NCI-H2196 treated with DMSO at 0.1 percent for 48 hours (cell line): ENCODE results near the gene NRAS.
"Not testable (repeated sequence)": the region's sequence is repeated elsewhere in the genome, so short reads cannot be mapped to it uniquely, and the experiment has no call there.

Source experiments
- DNase-seq: peaks from one replicate; lab custom pipeline; 2025; ENCODE audit not compliant: unreplicated experiment; lab: John Stamatoyannopoulos, UW

NRAS gene

DNA sequence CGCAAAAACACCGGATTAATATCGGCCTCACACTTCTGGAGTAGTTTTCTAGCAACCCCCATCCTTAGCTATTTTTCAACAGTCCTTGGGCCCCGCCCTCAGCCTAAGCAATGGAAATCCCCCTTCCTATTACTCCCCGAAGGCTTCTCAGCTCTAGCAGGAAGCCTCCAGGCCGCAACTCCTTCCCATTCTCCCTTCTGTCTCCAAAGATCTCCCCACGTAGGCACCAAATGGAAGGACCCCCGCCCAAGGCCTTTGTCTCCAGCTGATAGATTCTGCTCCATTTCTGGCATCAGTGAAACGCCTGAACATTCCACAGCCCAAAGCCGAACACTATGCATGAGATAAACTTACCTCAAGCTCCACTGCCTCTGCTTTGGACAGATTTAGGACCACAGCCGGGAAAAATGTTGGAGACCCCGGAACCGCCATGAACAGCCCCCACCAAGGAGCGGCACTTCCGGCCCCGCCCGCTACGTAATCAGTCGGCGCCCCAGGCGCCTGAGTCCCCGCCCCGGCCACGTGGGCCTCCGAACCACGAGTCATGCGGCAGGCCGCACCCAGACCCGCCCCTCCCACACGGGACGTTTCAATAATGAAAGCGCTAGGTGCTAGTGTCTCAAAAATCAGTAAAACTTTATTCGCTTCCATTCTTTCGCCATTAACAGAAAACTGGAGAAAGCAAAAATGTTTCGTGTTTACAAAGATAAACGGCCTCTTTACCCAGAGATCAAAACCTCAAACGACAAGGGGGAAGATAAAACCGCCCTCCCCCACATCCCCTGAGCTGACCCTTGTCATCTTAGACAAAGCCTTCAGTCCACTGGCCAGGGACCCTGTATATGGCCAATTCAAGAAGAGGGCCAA is at the start of gene NRAS:
Gene NRAS, minus strand, starts transcription at position 468 of the 867 bp plus-strand sequence. CDS start 611 bp downstream, outside the sequence.
- DNase-seq = peak; percentile 79

DNA sequence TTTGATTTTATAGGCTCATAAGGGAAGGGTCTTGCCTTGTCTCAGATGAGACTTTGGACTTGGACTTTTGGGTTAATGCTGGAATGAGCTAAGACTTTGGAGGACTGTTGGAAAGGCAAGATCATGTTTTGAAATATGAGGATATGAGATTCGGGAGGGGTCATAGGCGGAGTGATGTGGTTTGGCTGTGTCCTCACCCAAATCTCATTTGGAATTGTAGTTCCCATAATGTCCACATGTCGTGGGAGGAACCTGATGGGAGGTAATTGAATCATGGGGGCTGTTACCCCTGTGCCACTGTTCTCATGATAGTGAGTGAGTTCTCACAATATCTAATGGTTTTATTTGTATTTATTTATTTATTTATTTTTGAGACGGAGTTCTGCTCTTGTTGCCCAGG is 48.1 kb upstream of the NRAS start:
- DNase-seq = no peak

DNA sequence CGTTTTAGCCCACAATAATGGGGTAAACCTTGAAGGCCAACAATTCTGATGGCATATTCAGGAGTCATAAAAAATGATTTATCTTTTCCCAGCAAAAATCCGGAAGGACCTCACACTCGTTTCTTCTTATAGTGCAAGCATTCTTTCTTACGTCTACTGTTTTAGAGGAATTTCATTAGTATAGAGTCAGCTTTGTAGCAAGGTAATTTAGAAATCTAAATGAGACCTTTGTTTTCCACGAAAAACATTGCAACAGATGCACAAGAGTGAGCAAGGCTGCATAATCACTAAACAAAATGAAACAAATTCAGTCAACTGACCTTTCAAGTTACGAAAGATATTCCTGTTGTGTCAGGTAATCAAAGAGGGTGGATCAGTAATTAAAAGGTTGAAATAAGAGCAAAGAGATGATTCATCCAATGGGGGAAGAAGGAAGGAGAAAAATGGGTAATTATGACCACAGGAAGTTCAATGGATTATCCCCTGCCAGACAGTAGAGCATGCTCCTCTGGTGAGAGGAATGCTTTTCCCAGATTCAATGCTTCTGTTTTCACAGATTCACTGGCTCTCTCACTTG is 41.8 kb upstream of the NRAS start:
- no peak for DNase-seq

DNA sequence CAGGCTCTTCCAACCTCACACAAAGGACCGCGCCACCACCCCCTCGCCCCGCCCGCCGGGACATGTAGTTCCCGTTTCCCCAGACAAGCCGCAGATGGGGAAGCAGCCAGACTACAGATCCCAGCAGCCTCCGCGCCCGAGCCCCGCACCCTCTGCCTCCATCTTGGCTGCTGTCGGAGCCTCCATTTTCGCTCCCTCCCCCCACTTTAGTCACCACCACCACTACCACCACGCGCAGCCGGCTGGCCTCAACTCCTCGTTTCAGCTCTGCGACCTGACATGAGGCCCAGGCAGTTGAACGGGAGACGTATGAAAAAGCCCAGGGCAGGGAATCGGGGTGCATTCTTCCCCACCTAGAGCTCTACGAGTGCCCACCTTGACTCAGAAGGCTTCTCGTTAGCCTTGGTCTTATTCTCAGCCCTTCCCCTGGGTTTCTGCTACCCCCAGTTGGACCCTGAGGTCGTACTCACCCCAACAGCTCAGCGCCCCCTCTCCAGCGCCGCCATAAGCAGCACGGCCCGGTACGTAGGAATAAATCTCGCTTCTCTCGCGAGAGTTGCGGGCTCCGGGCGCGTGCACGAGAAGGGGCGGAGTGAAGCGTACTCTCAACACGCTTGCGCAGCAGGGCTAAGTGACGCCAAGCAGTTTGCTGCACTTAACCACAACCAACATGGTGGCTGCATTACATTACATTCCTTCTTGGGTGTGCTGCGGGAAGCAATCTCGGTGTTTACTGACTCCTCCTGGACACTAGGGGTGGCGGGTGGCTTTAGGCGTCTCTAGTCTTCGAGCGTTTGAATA is 41.1 kb upstream of the NRAS start, which contains the start of gene CSDE1:
Gene CSDE1, minus strand, starts transcription at position 530 of the 801 bp plus-strand sequence. CDS start 18,094 bp downstream, outside the sequence.
- DNase-seq = peak; percentile 95

DNA sequence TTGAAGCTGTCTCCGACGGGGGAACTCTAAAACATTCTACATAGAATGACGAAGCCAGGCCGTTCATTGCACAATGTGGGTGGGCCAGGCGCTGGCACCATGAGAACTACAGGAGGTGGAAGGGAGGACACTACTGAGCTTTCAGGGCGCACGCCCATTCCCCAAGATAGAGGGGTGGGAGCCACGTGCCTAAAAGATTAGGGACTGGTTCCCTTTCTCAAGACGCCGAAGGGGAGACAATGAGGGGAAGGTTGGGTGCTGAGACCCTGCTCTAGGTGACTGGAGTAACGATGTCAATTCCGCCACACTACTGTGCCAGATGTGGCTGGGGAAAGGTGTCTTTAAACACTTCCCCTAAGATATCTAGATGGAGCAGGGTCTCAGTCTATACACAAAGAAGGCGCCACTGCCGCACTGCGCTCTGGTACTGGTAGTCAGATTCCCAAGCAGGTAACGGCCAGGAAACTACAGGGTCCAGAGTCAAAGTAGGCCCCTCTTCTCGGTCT is 40.4 kb upstream of the NRAS start:
- DNase-seq = no peak

DNA sequence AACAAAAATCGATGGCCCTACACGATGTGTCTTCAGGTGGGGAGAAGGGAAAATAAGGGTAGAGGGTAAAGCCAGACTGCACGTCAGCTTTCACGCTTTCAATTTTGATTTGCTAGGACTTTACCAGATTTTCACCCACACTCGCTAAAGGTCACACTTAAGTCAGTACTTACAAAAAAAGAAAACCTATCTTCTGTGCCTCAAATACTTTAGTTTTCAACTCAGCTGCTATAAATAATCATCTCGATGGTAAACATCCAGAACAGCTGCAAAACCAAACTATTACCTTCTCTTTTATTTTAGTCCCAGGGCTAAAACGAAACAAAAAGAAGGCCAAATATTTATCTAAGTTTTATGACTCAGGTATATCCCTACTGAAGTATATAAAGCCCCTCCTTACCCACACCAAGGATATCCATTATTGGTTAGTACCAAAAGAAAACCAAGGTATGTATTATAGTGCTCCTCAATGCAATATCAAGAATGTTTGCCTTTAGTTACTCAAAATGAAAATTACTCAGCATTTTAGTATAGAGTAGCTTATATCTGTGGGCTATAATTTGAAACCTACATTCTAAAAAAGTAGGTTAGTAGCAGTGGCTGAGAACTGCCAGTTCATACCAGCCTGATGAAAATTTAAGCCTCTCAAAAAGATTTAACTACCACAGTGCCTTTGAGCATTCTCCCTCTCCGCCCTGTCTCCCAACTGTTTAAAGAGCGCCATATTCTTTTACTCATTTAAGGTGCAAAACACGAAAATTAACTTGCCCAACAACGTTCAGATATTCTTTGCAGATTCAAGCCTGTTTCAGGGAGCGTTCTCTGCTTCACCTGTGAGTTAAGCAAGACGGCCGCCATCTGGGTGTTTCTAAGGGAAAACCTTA is 39.7 kb upstream of the NRAS start:
- no peak for DNase-seq

DNA sequence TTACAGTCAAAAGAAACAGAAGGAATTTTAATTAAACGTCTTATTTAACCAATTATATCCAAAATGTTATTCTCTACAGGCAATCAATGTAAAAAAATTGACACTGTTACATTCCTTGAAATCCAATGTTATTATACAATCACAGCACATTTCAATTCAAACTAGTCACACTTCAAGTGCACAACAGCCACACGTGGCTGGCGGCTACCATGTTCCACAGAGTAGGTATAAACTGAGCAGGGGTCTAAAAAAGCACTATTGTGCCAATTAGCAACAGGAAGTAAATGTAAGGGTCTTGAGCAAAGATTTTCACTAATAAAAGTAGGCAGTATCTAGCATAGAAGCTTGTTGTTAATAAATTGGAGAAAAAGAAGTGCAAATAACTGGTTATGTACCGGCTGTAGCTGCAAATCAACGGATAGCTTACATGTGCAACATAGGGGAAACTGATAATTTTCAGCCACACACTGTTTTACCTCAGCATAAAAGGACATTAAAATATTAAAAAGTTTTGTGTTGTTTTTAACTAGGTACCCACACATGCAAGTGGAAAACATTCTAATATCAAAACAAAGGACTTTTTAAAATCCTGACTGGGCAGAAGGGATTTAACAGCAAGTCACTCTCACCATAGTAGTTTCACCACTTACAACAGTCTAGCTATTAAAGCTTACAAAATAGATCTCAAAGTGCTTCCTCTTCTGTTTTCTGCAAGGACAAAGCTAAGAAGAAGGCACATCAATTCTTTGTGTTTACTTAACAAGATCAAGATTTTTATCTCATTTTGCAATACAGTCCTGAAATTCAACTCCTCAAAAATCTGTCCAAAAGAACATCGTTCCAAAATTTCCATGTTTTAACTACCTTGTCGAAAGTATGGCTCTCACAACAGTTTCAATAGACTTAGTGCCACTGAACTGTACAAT is 38.7 kb upstream of the NRAS start:
- DNase-seq = no peak

DNA sequence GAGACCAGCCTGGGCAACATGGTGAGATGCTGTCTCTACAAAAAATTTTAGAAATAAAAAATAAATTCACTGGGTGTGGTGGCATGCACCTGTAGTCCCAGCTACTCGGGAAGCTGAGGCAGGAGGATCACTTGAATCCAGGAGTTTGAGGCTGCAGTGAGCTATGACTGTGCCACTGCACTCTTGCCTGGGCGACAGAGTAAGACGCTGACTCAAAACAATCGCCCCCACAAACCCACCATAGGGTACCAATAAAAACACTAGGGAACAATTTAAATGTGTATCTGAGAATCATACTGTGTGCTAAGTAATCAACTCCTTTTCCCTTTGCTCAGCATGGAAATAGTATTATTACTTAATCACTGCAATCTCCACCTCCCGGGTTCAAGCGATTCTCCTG is 37.1 kb upstream of the NRAS start:
- not testable (repeated sequence) for DNase-seq

DNA sequence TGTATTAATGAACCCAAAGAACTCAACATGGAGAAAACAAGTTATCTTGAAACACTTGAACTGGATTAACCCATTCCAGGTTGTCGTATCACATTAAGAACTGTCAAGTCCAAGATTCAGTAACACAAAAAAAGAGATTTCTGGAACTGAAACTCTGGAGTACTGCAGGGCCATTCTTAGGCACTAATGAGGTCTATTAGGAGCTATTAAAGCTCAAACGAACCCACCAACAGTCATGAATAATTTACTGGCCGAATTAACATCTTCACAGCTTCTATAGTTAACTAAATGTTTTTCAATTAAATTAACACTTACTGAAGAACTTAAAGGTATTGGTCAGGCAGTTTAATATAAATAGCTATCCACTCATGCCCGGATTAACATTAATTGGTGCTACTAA is 36.6 kb upstream of the NRAS start:
- DNase-seq = no peak

DNA sequence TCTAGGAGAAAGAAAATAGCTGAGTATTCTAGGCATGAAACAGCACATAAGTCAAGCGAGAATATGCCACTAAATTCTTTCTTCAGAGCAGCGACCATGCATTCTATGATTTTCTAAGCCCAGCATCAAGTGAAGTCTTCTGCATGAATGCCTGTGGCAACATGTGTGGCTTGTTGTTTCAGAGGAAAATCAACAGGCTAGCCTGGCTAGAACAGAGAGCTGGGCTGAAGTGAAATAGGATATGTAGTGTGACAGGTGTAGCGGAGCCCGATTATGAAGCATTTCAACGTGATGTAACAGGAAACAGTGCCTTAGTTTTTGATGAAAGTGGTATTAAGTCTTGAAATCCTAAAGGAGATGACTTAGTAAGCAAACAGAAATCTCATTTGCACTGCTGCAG is 34.2 kb upstream of the NRAS start:
- DNase-seq = peak; percentile 45

DNA sequence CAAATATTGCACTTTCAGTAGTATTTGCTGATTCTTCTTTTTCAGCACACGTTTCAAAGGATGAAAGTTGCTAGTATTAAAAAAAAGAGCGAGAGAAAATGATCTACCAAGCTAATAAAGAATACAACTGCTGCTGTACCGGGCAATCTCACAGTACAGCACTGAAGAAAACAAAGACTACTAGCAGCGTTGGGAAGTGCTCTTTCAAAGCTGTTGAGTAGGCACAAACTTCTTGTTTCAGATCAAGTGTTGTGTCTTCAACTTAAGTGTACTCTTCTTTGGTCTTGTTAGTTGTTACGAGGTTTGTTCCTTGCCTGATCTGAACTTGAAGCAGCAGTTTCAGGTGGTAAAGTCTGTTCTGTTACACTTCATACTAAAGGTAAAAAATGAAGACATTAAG is 33.3 kb upstream of the NRAS start:
- no peak for DNase-seq

DNA sequence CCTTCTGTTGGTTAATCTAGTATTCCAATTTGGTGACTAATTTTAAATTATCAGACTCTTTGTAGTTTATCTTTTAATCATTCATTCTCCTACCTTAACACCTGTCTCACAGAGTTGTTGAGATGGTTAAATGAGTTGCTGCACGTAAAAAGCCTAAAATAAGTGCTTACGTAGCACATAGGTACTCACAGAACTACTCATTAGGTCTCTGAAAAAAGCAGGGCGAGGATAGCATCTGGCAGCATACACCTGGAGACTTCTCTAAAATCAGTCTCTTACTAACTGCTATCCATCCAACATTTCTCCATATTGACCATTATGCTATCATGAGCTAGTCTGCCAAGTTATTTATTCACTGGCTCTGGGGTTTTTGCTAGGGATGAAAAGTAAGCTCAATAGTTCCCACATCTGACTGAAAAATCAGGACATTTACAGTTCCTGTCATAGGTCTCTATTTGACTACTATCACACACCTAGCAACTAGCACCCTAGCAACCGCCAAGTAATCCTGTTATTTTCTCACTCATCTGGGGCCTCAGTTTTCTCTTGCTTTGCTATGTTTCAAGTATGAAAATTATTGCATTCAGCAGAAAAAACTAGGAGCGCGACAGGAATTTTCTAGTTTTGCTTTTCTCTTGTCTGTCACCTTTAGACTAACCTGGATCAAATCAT is 30.0 kb upstream of the NRAS start:
- no peak for DNase-seq

DNA sequence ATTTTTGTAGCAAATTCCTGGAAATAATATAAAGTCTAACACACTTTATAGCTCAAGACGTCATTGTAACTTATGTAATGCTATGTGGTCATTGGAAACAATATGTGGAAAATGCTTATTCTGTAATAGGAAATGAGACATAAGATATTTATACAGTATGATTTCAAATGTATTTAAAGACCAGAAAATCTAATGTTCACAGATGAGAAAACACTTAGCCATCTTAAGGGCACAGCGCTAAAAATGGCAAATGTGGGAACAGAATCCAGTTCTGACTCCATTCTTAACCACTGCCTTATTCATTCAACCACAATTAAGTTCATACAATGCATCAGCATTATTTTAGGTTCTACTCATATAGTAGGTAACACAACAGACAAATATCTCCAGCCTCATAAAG is 28.7 kb upstream of the NRAS start:
- no peak for DNase-seq

DNA sequence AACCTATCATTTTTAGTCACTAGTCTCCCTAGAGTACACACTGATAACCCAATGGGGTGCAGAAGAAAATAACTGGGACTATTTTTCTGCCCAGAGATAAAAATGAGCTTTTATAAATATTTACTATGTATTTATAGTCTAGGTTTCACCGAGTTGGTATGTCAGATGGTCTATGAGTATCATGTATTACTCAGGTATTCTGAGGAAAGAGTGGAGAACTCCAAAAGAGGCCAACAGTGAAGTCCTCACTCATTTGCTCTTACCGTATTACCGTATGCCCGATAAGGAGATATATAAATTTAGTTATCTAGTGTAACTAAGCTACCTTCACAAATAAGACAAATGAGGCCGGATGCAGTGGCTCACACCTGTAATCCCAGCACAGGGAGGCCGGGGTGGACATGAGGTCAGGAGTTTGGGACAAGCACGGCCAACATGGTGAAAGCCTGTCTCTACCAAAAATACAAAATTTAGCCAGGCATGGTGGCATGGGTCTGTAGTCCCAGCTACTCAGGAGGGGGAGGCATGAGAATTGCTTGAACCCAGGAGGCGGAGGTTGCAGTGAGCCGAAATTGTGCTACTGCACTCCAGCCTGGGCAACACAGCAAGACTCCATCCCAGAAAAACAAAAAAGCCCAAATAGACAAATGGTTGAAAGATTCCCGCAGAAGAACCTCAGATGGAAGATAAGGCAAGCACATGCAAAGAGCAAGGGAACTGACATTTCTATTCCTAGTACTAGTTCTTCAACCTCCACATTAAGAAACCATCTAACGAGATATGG is 25.6 kb upstream of the NRAS start:
- DNase-seq = no peak

DNA sequence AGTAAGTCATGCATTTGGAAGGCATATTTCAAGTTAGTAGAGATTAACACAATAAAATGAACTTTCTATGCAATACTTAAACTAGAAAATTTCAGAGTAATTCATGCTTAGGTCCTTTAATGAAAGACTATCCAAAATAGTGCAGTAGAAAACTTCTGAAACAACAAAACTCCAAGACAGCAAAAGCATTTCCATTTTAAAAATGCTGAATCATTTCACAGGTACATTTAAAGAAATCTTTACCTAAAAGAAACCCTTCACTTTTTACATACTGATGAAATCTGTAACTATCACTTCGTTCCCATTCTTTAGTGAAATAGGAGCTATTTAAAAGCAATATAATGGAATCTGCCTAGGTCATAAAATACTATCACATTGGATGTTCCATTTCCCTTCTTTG is 23.8 kb upstream of the NRAS start:
- no peak for DNase-seq

DNA sequence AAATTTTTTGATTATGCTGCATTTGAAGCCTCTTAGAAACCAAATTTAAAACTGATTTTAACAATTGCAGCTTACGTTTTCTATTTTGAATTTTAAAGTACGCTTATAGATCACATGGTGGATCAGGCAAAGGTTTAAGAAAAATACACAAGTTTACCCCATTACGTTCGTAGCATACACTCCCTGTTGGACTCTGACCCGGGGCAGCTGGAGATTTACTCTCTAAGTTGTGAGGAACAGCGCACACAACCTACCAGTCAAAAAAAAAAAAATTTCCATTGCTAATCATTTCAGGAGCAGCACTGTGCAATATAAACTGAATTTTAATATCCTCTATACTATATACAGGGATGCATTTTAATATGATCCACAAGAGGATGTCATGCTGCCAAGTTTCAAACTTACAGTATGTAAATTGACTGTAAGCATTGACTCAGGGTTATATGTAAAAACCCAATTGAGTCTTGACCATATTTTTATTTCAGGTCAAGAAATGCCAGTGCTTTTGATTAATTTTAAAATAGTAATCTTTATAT is 20.8 kb upstream of the NRAS start:
- DNase-seq = no peak

DNA sequence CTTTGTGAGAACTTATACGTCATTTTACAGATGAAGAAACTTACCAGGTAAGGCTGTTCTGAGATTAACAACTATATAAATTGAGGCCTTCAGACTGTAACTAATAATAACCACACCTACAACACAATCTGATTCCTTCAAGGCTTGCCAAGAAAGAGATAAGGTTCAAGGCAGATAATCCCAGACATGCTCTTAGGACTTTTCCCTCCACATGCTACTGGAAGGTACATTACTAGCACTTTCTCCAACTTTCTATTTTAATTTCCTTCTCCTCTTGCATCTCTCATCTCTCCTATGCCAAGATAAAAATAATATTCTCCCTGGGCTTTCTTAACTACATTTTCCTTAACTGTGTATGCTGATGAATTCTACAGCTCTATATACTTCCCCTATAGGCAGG is 18.9 kb upstream of the NRAS start:
- no peak for DNase-seq

DNA sequence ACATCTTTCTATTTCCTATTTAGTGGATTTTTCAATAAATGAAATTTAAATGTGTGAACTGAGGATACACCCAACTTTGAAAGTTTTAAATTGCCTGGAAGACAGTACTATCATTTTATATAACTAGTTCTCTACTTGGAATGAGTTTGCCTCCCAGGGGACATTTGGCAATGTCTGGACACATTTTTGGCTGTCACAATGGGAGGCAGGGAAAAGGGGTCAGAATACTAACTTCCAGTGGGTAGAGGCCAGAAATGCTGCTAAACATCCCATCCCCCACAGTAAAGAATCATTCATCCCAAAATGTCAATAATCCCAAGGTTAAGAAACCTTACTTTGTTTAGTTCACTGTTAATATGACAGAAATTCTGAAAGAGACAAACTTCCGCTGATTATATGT is 13.2 kb upstream of the NRAS start:
- no peak for DNase-seq
